Aorta (tissue), 5 donors: ENCODE data around the gene AMIGO1. TPM values are rescaled to one million over a fixed set of nuclear protein-coding genes. Genes with fewer than 3 reads are reported as not detected.

ENCODE experiments used
- ATAC-seq: fragments of 200-7000 bp; cut with Tn5 transposase; one replicate; pipeline ENCODE4 v1.9.1; 2022; ENCODE audit warnings: moderate library complexity; ENCODE audit not compliant: low FRiP score
- DNase-seq, 2 donors: peaks; one replicate each; pipeline ENCODE4 v3.0.0-alpha.2; 2020
- H3K27ac ChIP-seq, 2 donors: one replicate each; pipeline ENCODE4 v1.5.1; 2013; ENCODE audit warnings: low read length in 2 of 2, mild to moderate bottlenecking in 2 of 2, moderate library complexity in 2 of 2, control low read depth in 1 of 2, inconsistent platforms in 1 of 2, low read depth in 1 of 2
- H3K27me3 ChIP-seq, 2 donors: one replicate each; pipeline ENCODE4 v1.6.1; 2013; ENCODE audit warnings: control low read depth in 1 of 2, low read length in 1 of 2, mild to moderate bottlenecking in 1 of 2, moderate library complexity in 1 of 2; ENCODE audit not compliant: insufficient read depth in 2 of 2, control insufficient read depth in 1 of 2
- H3K36me3 ChIP-seq, 2 donors: one replicate each; pipeline ENCODE4 v1.6.1; 2013; ENCODE audit warnings: control low read depth in 1 of 2, low read length in 1 of 2, mild to moderate bottlenecking in 1 of 2; ENCODE audit not compliant: insufficient read depth in 2 of 2, control insufficient read depth in 1 of 2
- H3K4me1 ChIP-seq, 2 donors: one replicate each; pipeline ENCODE4 v1.6.1; 2013; ENCODE audit warnings: low read length in 2 of 2, control low read depth in 1 of 2, mild to moderate bottlenecking in 1 of 2, moderate library complexity in 1 of 2; ENCODE audit not compliant: insufficient read depth in 2 of 2, control insufficient read depth in 1 of 2
- H3K4me3 ChIP-seq, 2 donors: one replicate each; pipeline ENCODE4 v1.5.1; 2013; ENCODE audit warnings: low read length in 2 of 2, control low read depth in 1 of 2, mild to moderate bottlenecking in 1 of 2
- H3K9me3 ChIP-seq: one replicate; pipeline ENCODE4 v1.6.1; 2013; ENCODE audit warnings: mild to moderate bottlenecking, low read length; ENCODE audit not compliant: control insufficient read depth
- WGBS, 2 donors: extraction: QIAGEN DNeasy Blood & Tissue Kit; methylation state at CpG; one replicate each; pipeline ENCODE4 v1.1.7; 2013; 5-methylcytosine and 5-hydroxymethylcytosine counted together
- intact Hi-C, 2 donors: fragments of 100-400 bp; cut with DNase I; formaldehyde crosslinking; loops; one replicate each; pipeline versions ENCODE4 v1.14.2 to v1.15.0; 2022
- polyA plus RNA-seq, 2 donors: library from polyadenylated mRNA; stranded (reverse); fragments of 200-250 nt; gene quantifications; one replicate each; pipeline ENCODE4 v1.2.3, GENCODE V29; 2013
- total RNA-seq, 2 donors: library from RNA; stranded (reverse); fragmentation: NEBNext Ultra II Directional; extraction: Animal tissue kit (Norgen Biotek cat#: 25700); gene quantifications; one replicate each; pipeline ENCODE4 v1.2.1, GENCODE V29; 2021
- donor health status: healthy with polysubstance abuse.
- donor health status: Bipolar disorder and iron deficiency.
- donor health status: DM: no; HTN: no; CAD: no.
- donor health status: DM: no; HTN: no; CAD: no.
- donor health status: DM: yes; HTN: yes; CAD: no.

AMIGO1 gene
- total and polyA plus RNA-seq, 4 donors: 3.1 to 7.7 (median 4.2) TPM

- peaks cover 0 to 2% of the 10 kb centered on the region in 2 donors for H3K36me3 ChIP-seq
- H3K9me3 ChIP-seq: no peaks in the 10 kb centered on the region
- no peaks in the 10 kb centered on the region for H3K27me3 ChIP-seq
- intact Hi-C loops: loop anchor here in 1 of 2 donors (5.0 kb wide), 1 partner anchor 111 kb away; no protein-coding TSS in a partner anchor
- H3K4me1 ChIP-seq: peaks cover 0 to 3% of the 10 kb centered on the region in 2 donors
- ATAC-seq (no peak), DNase-seq (no peak)
- no peak overlapping the region for H3K4me3 ChIP-seq
- H3K27ac ChIP-seq: peak overlapping the region in 1 of 2 donors; percentile 86
- 5% methylated on average over 5 of the region's 5 CpGs for WGBS, 2 donors
Measured at GRCh38 chr1:109500941-109501381, 8.6 kb downstream of the AMIGO1 start.

GRCh38 chr1:109499661-109500536 lies 9.6 kb downstream of the AMIGO1 start:
- peaks cover 0 to 3% of the 10 kb centered on the region in 2 donors for H3K4me1 ChIP-seq
- H3K4me3 ChIP-seq: no peak overlapping the region
- H3K27ac ChIP-seq: peak overlapping the region in 1 of 2 donors; percentile 86
- 57 to 65% methylated on average over 4 of the region's 4 CpGs for WGBS, 2 donors
- peaks cover 0 to 4% of the 10 kb centered on the region in 2 donors for H3K36me3 ChIP-seq
- no peaks in the 10 kb centered on the region for H3K27me3 ChIP-seq
- intact Hi-C loops: loop anchor here (2.0 to 5.0 kb wide), 2 partner anchors 33 to 112 kb away; no protein-coding TSS in a partner anchor
- H3K9me3 ChIP-seq: no peaks in the 10 kb centered on the region
- DNase-seq (no peak), ATAC-seq (no peak)

- Histone ChIP-seq H3K27ac (peak overlapping the region in 1 of 2 donors; percentile 59), H3K4me1 (peaks cover 0 to 3% of the 10 kb centered on the region in 2 donors), H3K27me3 (no peaks in the 10 kb centered on the region), H3K9me3 (no peaks in the 10 kb centered on the region), H3K36me3 (peaks cover 0 to 4% of the 10 kb centered on the region in 2 donors), H3K4me3 (no peak overlapping the region)
- intact Hi-C loops: loop anchor here in 1 of 2 donors (2.0 kb wide), 1 partner anchor 34 kb away; no protein-coding TSS in a partner anchor
- WGBS, 2 donors: 33 to 37% methylated on average over 7 of the region's 7 CpGs
- ATAC-seq: no peak
- DNase-seq: no peak
Measured at GRCh38 chr1:109499081-109499480, 10.4 kb downstream of the AMIGO1 start.

DNA sequence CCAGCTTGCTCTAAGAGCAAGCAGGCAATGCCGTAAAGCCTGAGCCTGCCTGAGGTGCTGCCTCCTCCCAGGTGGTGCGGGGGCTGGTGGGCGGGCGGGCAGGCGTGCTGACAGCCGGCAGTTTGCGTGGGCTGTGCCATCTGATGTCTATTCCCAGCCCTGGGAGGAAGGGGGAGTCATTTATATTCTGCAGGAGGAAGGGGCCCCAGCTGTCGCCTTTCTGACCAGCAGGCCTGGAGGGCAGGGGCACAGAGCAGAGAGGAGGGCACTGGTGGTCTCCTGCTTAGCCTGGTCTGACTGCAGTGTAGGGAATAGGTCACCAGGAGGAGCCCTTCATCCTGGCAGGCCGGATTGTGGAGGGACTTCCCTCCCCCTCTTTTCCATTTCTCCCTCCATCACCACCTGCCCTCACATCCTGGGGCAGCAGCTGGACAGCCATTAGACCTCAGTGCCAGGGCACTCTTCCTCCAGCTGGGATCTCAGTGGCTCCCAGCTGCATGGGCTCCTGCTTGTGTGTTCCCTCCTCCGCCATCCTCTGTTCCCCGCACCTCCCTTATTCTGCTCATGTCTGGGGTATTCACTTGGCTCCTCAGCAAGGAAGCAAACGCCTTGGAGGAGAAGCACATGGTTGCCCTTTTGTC lies 11.2 kb downstream of the AMIGO1 start:
- WGBS, 2 donors: 71 to 72% methylated on average over 12 of the region's 12 CpGs
- ATAC-seq: no peak
- H3K4me3 ChIP-seq: no peak overlapping the region
- intact Hi-C loops: loop anchor here in 1 of 2 donors (2.0 kb wide), 1 partner anchor 35 kb away; no protein-coding TSS in a partner anchor
- peak in 1 of 2 donors; percentile 13 for DNase-seq
- H3K36me3 ChIP-seq: peaks cover 0 to 4% of the 10 kb centered on the region in 2 donors
- no peaks in the 10 kb centered on the region for H3K27me3 ChIP-seq
- H3K9me3 ChIP-seq: no peaks in the 10 kb centered on the region
- H3K27ac ChIP-seq: no peak overlapping the region
- H3K4me1 ChIP-seq: peaks cover 0 to 3% of the 10 kb centered on the region in 2 donors

DNA sequence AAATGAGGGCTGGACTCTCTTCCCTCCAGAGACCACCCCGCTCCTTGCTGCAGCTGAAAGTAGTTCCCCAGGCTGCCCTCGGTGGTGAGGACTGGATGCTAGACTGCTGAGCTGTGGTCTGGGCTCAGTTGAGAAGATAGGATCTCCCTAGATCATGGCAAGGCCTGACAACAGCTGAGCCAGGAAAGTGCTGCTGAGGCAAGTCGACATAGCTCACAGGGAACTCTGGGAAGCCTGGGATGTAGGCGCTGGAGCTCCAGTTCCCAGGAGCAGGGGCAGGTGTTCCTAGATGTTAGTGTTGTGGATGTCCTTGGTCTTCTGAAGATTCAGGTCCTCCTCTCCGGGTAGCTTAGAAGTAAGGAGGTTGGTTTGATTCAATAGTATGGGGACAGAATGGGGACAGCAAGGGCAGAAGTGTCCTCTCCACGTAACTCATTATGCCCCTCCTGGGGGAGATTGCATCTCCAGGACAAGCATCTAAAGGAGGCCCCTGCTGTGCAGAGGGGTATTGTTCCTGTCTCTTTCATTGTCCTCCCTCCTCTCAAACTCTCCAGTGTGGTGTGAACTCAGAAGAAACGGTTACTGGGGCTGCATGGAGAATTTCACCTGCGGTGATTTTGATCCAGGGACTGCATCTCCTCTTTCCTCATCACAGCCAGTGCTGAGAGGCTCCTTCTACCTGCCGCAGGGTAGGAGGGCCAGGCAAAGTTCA lies 11.9 kb downstream of the AMIGO1 start:
- intact Hi-C loops: loop anchor here in 1 of 2 donors (2.0 kb wide), 1 partner anchor 35 kb away; no protein-coding TSS in a partner anchor
- peaks cover 0 to 3% of the 10 kb centered on the region in 2 donors for H3K4me1 ChIP-seq
- WGBS, 2 donors: 61 to 63% methylated on average over 9 of the region's 9 CpGs

GRCh38 chr1:109495738-109496137 lies 13.8 kb downstream of the AMIGO1 start:
- H3K27ac ChIP-seq: no peak overlapping the region
- H3K36me3 ChIP-seq: peaks cover 0 to 4% of the 10 kb centered on the region in 2 donors
- DNase-seq (no peak), ATAC-seq (no peak)
- H3K27me3 ChIP-seq: no peaks in the 10 kb centered on the region
- 89 to 92% methylated on average over 7 of the region's 7 CpGs for WGBS, 2 donors
- H3K4me1 ChIP-seq: peaks cover 0 to 2% of the 10 kb centered on the region in 2 donors
- intact Hi-C loops: no loop called here
- no peak overlapping the region for H3K4me3 ChIP-seq
- no peaks in the 10 kb centered on the region for H3K9me3 ChIP-seq

More for the DNA sequence above, 11.9 kb downstream of the AMIGO1 start:
- peaks cover 0 to 4% of the 10 kb centered on the region in 2 donors for H3K36me3 ChIP-seq
- DNase-seq: no peak
- H3K27me3 ChIP-seq: no peaks in the 10 kb centered on the region
- no peak for ATAC-seq
- H3K27ac ChIP-seq: no peak overlapping the region
- no peaks in the 10 kb centered on the region for H3K9me3 ChIP-seq
- H3K4me3 ChIP-seq: no peak overlapping the region

DNA sequence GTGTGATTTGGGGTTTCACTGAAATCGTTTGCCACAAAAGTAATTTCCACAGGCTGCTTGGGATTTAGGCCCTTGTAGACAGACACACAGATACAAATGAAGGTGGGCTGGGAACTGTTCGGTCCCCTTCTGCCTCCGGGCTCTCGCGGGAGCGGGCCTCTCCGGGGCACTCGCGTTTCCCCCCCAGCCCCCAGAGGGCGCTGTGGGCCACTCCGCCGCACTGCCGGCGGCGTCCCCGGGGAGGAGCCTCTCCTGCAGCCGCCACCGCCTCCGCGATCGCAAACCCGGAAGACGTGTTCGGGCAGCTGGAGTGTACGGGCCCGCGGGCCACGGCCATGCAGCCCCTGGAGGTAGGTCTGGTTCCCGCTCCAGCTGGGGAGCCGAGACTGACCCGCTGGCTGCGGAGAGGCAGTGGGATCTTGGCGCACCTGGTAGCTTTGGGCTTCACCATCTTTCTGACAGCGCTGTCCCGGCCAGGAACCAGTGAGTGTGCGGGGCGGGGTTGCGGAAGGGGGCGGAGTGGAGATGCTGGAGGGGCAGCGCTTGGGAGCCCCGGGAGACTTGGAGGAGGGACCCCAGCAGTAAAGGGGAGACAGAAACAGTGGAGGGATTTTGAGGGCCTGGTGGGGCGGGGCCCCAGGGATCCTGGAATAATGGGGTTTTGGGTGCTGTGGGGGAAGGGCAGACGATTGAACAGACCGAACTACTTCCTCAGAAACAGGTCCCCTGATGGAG lies 15.6 kb downstream of the AMIGO1 start, which contains the start of gene CYB561D1:
Gene CYB561D1 (plus strand): TSS at position 290 of the 735 bp plus-strand sequence. CDS start 46 bp downstream, at position 336.
- WGBS, 2 donors: 0% methylated on average over 42 to 44 of the region's 44 CpGs
- peak within 1 kb of the TSS; percentile 20 to 67 for H3K4me3 ChIP-seq
- DNase-seq (peak; percentile 93 to 96), ATAC-seq (peak; percentile 96)
- intact Hi-C loops: no loop called here
- no peaks in the 10 kb centered on the region for H3K9me3 ChIP-seq
- H3K36me3 ChIP-seq: peaks cover 0 to 4% of the 10 kb centered on the region in 2 donors
- peak within 1 kb of the TSS; percentile 23 to 46 for H3K27ac ChIP-seq
- H3K4me1 ChIP-seq: no peaks in the 10 kb centered on the region
- H3K27me3 ChIP-seq: no peaks in the 10 kb centered on the region
